Lower leg skin (tissue), 3 donors: ENCODE results near the gene MACROH2A2.

Experiments
- CTCF ChIP-seq, 3 donors: fragments of 450-650 bp; IDR thresholded peaks; one replicate each; pipeline ENCODE4 v1.5.1; 2016; ENCODE audit warnings: antibody characterized with exemption in 3 of 3, mild to moderate bottlenecking in 3 of 3, moderate library complexity in 2 of 3
- POLR2A ChIP-seq, 2 donors: fragments of 450-650 bp; IDR thresholded peaks; one replicate each; pipeline ENCODE4 v1.6.1; 2016 to 2017; ENCODE audit warnings: antibody characterized with exemption in 2 of 2, mild to moderate bottlenecking in 1 of 2, moderate library complexity in 1 of 2

GRCh38 chr10:70069346-70069745 lies 16.7 kb downstream of the MACROH2A2 start:
- no peak for TF ChIP-seq POLR2A (IDR thresholded peaks at IDR 0.05)
- no peak for TF ChIP-seq CTCF (IDR thresholded peaks at IDR 0.05)
